Lung (tissue), 12 donors: ENCODE results near the gene PLA2G2C. TPM values are rescaled to one million over a fixed set of nuclear protein-coding genes. Genes with fewer than 3 reads are reported as not detected.
"Not testable (repeated sequence)": the region's sequence is repeated elsewhere in the genome, so short reads cannot be mapped to it uniquely, and the experiment has no call there.

ENCODE experiments used
- ATAC-seq: fragments of 200-7000 bp; cut with Tn5 transposase; one replicate; pipeline ENCODE4 v1.9.1; 2020; ENCODE audit warnings: moderate number of reproducible peaks; ENCODE audit not compliant: insufficient read depth, low FRiP score
- DNase-seq, 3 donors: peaks; one replicate each; pipeline ENCODE4 v3.0.0-alpha.2; 2013 to 2017
- H3K27ac ChIP-seq, 2 donors: one replicate each; pipeline ENCODE4 v1.5.1; 2013; ENCODE audit warnings: mild to moderate bottlenecking in 2 of 2, moderate library complexity in 2 of 2, control low read depth in 1 of 2, inconsistent platforms in 1 of 2, low read depth in 1 of 2, low read length in 1 of 2
- H3K27me3 ChIP-seq, 3 donors: one replicate each; pipeline ENCODE4 v1.5.1; 2013; ENCODE audit warnings: low read length in 2 of 3; ENCODE audit not compliant: control insufficient read depth in 3 of 3, insufficient read depth in 3 of 3
- H3K36me3 ChIP-seq, 4 donors: one replicate each; pipeline ENCODE4 v1.5.1; 2013; ENCODE audit warnings: low read length in 4 of 4, mild to moderate bottlenecking in 1 of 4, moderate library complexity in 1 of 4; ENCODE audit not compliant: control insufficient read depth in 4 of 4, insufficient read depth in 4 of 4
- H3K4me1 ChIP-seq, 5 donors: one replicate each; pipeline ENCODE4 v1.5.1; 2013; ENCODE audit warnings: low read length in 5 of 5, mild to moderate bottlenecking in 2 of 5, moderate library complexity in 1 of 5; ENCODE audit not compliant: control insufficient read depth in 5 of 5, insufficient read depth in 5 of 5
- H3K4me3 ChIP-seq: one replicate; pipeline ENCODE4 v1.5.1; 2013; ENCODE audit warnings: mild to moderate bottlenecking, control low read depth, moderate library complexity
- H3K9ac ChIP-seq, 2 donors: one replicate each; pipeline ENCODE4 v1.5.1; 2013; ENCODE audit warnings: low read length in 2 of 2, control low read depth in 1 of 2; ENCODE audit not compliant: insufficient read depth in 1 of 2
- H3K9me3 ChIP-seq, 4 donors: one replicate each; pipeline ENCODE4 v1.5.1; 2013; ENCODE audit warnings: low read length in 3 of 4, mild to moderate bottlenecking in 1 of 4, moderate library complexity in 1 of 4; ENCODE audit not compliant: control insufficient read depth in 4 of 4, insufficient read depth in 3 of 4
- CTCF ChIP-seq: IDR thresholded peaks from 2 replicates; pipeline ENCODE4 v1.5.1; 2012; ENCODE audit warnings: mild to moderate bottlenecking; ENCODE audit errors: control extremely low read depth, extremely low read depth
- WGBS, 2 donors: extraction: QIAGEN DNeasy Blood & Tissue Kit; methylation state at CpG; one replicate each; pipeline ENCODE4 v1.1.7; 2013; 5-methylcytosine and 5-hydroxymethylcytosine counted together
- polyA plus RNA-seq, 2 donors: library from polyadenylated mRNA; stranded (reverse); fragments of 200-250 nt; gene quantifications; one replicate each; pipeline ENCODE4 v1.2.1, GENCODE V29; 2013
- total RNA-seq, 2 donors: library from RNA; depleted of rRNA in 1 of 2; stranded (reverse); fragments of >200 nt in 1 of 2; gene quantifications; one replicate each; pipeline ENCODE4 v1.2.1, GENCODE V29; 2014 to 2021
- donor health status: control.
- donor health status: control.
- donor health status: Bipolar disorder and iron deficiency.
- donor health status: healthy.
- donor health status: DM: yes; HTN: yes; CAD: no.

PLA2G2C gene
- total and polyA plus RNA-seq, 4 donors = 0.09 TPM; not detected in 3

DNA sequence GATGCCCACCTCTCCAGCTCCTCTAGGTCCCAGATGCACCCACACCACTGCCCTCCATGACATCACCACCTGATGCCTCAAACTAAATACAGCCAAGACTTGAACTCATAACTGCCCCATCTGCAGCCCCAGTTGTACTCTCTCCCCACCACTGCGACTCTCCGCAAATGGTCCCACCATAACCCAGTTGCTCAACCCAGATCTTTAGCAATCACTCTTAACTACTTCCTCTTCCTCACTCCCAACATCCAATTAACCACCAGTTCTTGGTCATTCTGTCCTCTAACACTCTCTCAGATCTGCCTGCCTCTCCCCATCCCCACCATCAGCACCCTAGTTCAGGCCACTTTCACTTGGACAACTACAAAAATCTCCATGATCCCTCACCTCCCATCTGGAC, 36.8 kb upstream of the PLA2G2C start:
- Histone ChIP-seq H3K4me3 (no peak overlapping the region), H3K36me3 (no peaks in the 10 kb centered on the region), H3K9me3 (no peaks in the 10 kb centered on the region), H3K4me1 (peaks cover 0 to 5% (median 0%) of the 10 kb centered on the region in 5 donors), H3K27ac (no peak overlapping the region), H3K27me3 (peaks cover 0 to 11% (median 5%) of the 10 kb centered on the region in 3 donors), H3K9ac (no peak overlapping the region)
- DNase-seq (no peak), ATAC-seq (no peak)
- 28 to 65% methylated on average over 2 of the region's 2 CpGs for WGBS, 2 donors
- TF ChIP-seq CTCF = no peak

- 63 to 71% methylated on average over 5 of the region's 5 CpGs for WGBS, 2 donors
Measured at GRCh38 chr1:20220036-20220435, 33.7 kb upstream of the PLA2G2C start.

GRCh38 chr1:20219053-20219452, 32.7 kb upstream of the PLA2G2C start:
- peaks cover 2 to 13% (median 5%) of the 10 kb centered on the region in 3 donors for H3K27me3 ChIP-seq
- DNase-seq, H3K9ac ChIP-seq, H3K4me3 ChIP-seq, H3K27ac ChIP-seq, H3K36me3 ChIP-seq, H3K4me1 ChIP-seq, H3K9me3 ChIP-seq, ATAC-seq: not testable (repeated sequence)
- 86 to 92% methylated on average over 6 of the region's 6 CpGs for WGBS, 2 donors

More at GRCh38 chr1:20220036-20220435, 33.7 kb upstream of the PLA2G2C start:
- Histone ChIP-seq H3K9ac (no peak overlapping the region), H3K27me3 (peaks cover 0 to 14% (median 5%) of the 10 kb centered on the region in 3 donors), H3K36me3 (no peaks in the 10 kb centered on the region), H3K4me1 (no peaks in the 10 kb centered on the region), H3K27ac (no peak overlapping the region), H3K9me3 (peaks cover 0 to 2% (median 0%) of the 10 kb centered on the region in 4 donors), H3K4me3 (no peak overlapping the region)
- TF ChIP-seq CTCF = no peak
- DNase-seq = no peak
- no peak for ATAC-seq

- H3K4me3 ChIP-seq = no peak overlapping the region
- ATAC-seq (no peak), DNase-seq (no peak)
- no peak overlapping the region for H3K27ac ChIP-seq
- H3K9ac ChIP-seq = no peak overlapping the region
- no peaks in the 10 kb centered on the region for H3K36me3 ChIP-seq
- H3K4me1 ChIP-seq = peaks cover 0 to 16% (median 0%) of the 10 kb centered on the region in 5 donors
- peaks cover 0 to 6% (median 2%) of the 10 kb centered on the region in 3 donors for H3K27me3 ChIP-seq
- TF ChIP-seq CTCF = no peak
- H3K9me3 ChIP-seq = peaks cover 0 to 2% (median 0%) of the 10 kb centered on the region in 4 donors
- 72 to 84% methylated on average over 1 of the region's 1 CpG for WGBS, 2 donors
Measured at GRCh38 chr1:20216574-20216973, 30.3 kb upstream of the PLA2G2C start.
